Parathyroid adenoma (tissue), 2 donors: ENCODE results near the gene DLG5.

Experiments used
- H2AFZ ChIP-seq: fragments of 300-600 bp; sonication (generic); one replicate; pipeline ENCODE4 v1.7.0; 2017; ENCODE audit warnings: antibody characterized with exemption, mild to moderate bottlenecking
- H3K27ac ChIP-seq: fragments of 300-600 bp; sonication (generic); one replicate; pipeline ENCODE4 v1.7.0; 2017
- H3K27me3 ChIP-seq: fragments of 300-600 bp; sonication (generic); one replicate; pipeline ENCODE4 v1.7.0; 2017; ENCODE audit warnings: low read length; ENCODE audit not compliant: control insufficient read depth, insufficient read depth
- H3K36me3 ChIP-seq: fragments of 300-600 bp; sonication (generic); one replicate; pipeline ENCODE4 v1.7.0; 2017; ENCODE audit warnings: low read length; ENCODE audit not compliant: control insufficient read depth, insufficient read depth
- H3K4me1 ChIP-seq: fragments of 300-600 bp; sonication (generic); one replicate; pipeline ENCODE4 v1.7.0; 2017; ENCODE audit warnings: control low read depth
- H3K4me2 ChIP-seq: fragments of 300-600 bp; sonication (generic); one replicate; pipeline ENCODE4 v1.7.0; 2017; ENCODE audit warnings: low read length
- H3K4me3 ChIP-seq: fragments of 300-600 bp; sonication (generic); one replicate; pipeline ENCODE4 v1.7.0; 2017; ENCODE audit warnings: low read depth, low read length
- H3K79me2 ChIP-seq: fragments of 300-600 bp; sonication (generic); one replicate; pipeline ENCODE4 v1.7.0; 2017; ENCODE audit warnings: control low read depth
- H3K9ac ChIP-seq: fragments of 300-600 bp; sonication (generic); one replicate; pipeline ENCODE4 v1.7.0; 2017; ENCODE audit warnings: mild to moderate bottlenecking
- H3K9me3 ChIP-seq: fragments of 300-600 bp; sonication (generic); one replicate; pipeline ENCODE4 v1.7.0; 2017; ENCODE audit warnings: low read length; ENCODE audit not compliant: control insufficient read depth
- TF ChIP-seq, protein P1 (sequence below): fragments of 300-600 bp; sonication (generic); IDR thresholded peaks from one replicate; pipeline ENCODE4 v1.7.0; 2017; ENCODE audit warnings: antibody characterized with exemption, mild to moderate bottlenecking
- donor health status: primary hyperparathyroidism.

DLG5 gene

DNA sequence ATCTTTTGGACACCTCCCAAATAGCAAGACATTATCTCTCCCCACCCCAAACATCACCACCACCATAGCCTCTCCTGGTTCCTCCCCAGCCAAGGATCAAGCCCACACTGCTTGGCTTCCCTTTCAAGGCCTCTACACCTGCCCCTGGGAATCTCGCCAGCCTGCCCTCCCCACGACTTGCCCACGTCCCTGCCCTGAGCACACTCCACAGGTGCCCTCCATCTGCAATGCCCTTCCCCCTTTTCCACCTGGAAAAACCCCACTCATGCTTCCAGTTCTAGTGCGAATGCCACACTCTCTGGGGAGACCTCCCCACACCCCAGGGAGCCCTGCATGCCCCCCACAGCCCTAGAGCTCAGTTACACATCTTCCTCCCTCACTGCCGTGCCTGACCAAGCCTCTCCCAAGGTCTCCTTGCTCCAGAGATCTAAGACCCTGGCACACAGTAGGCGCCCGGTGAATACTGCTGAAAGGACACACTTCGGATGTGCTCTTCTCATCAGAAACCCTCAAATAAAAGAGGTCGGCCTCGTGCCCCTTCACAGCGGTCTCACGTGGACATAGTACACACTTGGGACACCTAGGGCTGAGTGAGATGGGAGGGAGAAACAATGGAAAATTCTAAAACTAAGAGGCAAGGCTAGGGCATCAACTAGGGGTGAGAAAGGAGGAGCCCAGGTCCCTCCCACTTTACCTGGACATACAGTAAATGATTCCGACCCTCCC, 91.4 kb downstream of the DLG5 start:
- TF ChIP-seq, protein P1, sequence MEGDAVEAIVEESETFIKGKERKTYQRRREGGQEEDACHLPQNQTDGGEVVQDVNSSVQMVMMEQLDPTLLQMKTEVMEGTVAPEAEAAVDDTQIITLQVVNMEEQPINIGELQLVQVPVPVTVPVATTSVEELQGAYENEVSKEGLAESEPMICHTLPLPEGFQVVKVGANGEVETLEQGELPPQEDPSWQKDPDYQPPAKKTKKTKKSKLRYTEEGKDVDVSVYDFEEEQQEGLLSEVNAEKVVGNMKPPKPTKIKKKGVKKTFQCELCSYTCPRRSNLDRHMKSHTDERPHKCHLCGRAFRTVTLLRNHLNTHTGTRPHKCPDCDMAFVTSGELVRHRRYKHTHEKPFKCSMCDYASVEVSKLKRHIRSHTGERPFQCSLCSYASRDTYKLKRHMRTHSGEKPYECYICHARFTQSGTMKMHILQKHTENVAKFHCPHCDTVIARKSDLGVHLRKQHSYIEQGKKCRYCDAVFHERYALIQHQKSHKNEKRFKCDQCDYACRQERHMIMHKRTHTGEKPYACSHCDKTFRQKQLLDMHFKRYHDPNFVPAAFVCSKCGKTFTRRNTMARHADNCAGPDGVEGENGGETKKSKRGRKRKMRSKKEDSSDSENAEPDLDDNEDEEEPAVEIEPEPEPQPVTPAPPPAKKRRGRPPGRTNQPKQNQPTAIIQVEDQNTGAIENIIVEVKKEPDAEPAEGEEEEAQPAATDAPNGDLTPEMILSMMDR = no peak
- Histone ChIP-seq H3K4me2 (no peak overlapping the region), H3K4me1 (peaks cover 15% of the 10 kb centered on the region), H3K4me3 (no peak overlapping the region), H3K9me3 (no peaks in the 10 kb centered on the region), H2AFZ (no peak overlapping the region), H3K9ac (no peak overlapping the region), H3K36me3 (no peaks in the 10 kb centered on the region), H3K79me2 (peaks cover 52% of the 10 kb centered on the region), H3K27me3 (no peaks in the 10 kb centered on the region), H3K27ac (peak overlapping the region; percentile 46)

DNA sequence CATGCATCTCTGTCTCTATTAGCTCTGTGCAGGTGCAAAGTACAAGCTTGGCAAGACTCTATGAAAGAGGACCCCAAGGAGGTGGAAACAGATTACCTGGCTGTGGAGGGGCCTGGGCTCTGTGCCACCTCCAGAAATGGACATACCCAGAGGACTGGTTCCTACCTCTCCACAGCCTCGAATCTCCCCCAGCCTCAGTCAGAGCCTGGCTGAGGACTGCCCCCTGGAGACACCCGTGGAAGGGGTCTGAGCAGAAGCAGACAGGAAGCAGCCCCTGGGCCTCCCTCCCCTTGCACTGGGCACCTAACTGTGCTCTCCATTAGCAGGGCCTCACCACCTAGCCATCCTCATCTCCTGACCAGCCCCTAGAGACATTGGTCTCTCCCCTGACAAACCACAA, 92.0 kb downstream of the DLG5 start:
- no peak overlapping the region for H2AFZ ChIP-seq
- no peak overlapping the region for H3K9ac ChIP-seq
- H3K36me3 ChIP-seq = no peaks in the 10 kb centered on the region
- TF ChIP-seq, protein P1 = no peak
- H3K4me2 ChIP-seq = no peak overlapping the region
- H3K27ac ChIP-seq = no peak overlapping the region
- H3K4me1 ChIP-seq = peaks cover 15% of the 10 kb centered on the region
- no peaks in the 10 kb centered on the region for H3K27me3 ChIP-seq
- peaks cover 48% of the 10 kb centered on the region for H3K79me2 ChIP-seq
- H3K9me3 ChIP-seq = no peaks in the 10 kb centered on the region
- no peak overlapping the region for H3K4me3 ChIP-seq

DNA sequence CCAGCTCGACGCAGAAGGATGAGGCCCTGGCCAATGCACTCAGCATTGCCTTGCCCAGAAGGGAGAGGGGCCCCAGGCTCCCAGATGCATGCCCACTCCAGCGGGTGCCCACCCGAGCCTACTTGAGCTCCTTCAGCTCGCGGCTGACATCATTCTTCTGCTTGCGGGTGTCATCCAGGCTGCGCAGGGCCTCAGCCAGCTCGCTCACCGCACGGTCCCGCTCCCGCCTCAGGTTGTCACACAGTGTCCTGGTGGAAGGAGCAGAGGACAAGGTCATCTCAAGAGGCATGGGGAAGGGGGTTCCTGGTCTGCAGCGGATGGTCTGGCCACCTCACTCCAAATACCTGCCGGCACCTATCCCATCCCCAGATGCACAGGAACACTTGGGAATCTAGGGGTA, 92.8 kb downstream of the DLG5 start:
- Histone ChIP-seq H3K27me3 (no peaks in the 10 kb centered on the region), H3K27ac (no peak overlapping the region), H3K9ac (no peak overlapping the region), H2AFZ (no peak overlapping the region), H3K4me2 (no peak overlapping the region), H3K9me3 (no peaks in the 10 kb centered on the region), H3K36me3 (no peaks in the 10 kb centered on the region), H3K79me2 (peaks cover 45% of the 10 kb centered on the region), H3K4me1 (peaks cover 15% of the 10 kb centered on the region), H3K4me3 (no peak overlapping the region)
- TF ChIP-seq, protein P1 = no peak

DNA sequence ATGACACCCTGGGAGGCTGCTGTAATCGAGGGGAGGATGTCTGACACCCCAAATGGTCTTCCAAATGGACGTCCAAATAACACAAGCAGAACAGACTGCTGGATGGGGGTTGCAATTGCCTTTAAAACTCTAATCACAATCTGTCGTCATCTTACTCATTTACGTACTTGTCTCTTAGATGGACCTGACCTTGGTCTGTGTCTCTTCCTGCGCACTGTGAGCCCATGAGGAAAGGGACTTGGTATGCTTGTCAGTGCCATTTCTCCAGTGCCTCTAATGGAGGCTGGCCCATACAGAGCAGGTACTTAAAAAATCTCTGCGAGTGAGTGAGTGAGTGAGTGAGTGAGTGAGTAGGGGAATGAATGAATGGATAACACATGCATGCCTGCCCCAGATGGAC, 93.3 kb downstream of the DLG5 start:
- H3K4me3 ChIP-seq = no peak overlapping the region
- no peaks in the 10 kb centered on the region for H3K36me3 ChIP-seq
- H3K4me2 ChIP-seq = no peak overlapping the region
- H3K9me3 ChIP-seq = no peaks in the 10 kb centered on the region
- no peak overlapping the region for H2AFZ ChIP-seq
- no peaks in the 10 kb centered on the region for H3K27me3 ChIP-seq
- no peak overlapping the region for H3K27ac ChIP-seq
- H3K9ac ChIP-seq = no peak overlapping the region
- H3K4me1 ChIP-seq = peaks cover 15% of the 10 kb centered on the region
- H3K79me2 ChIP-seq = peaks cover 39% of the 10 kb centered on the region
- TF ChIP-seq, protein P1 = no peak

DNA sequence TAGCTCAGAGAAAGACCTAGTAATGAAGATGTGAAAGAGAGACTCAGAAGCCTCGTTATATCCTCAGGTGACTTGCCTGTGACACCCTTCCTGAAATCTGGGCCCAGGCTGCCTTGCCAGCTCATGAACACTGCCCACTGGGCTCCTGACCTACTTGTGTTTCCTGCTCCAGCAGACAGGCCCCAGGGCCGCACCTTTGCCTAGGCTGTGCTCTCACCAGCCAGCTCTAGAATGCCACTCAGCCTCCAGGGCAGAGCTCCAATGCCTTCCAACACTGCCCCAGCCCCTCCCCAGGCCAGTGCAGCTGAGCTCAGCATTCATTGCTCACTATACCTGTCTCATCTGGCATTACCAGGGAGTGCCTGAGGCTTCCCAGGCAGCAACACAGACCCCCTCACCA, 94.3 kb downstream of the DLG5 start:
- H3K4me3 ChIP-seq = no peak overlapping the region
- no peak overlapping the region for H2AFZ ChIP-seq
- no peak overlapping the region for H3K27ac ChIP-seq
- peaks cover 30% of the 10 kb centered on the region for H3K79me2 ChIP-seq
- H3K9me3 ChIP-seq = no peaks in the 10 kb centered on the region
- TF ChIP-seq, protein P1 = no peak
- H3K4me2 ChIP-seq = no peak overlapping the region
- H3K9ac ChIP-seq = no peak overlapping the region
- no peaks in the 10 kb centered on the region for H3K36me3 ChIP-seq
- H3K4me1 ChIP-seq = peaks cover 15% of the 10 kb centered on the region
- no peaks in the 10 kb centered on the region for H3K27me3 ChIP-seq
